SK-N-SH (cell line): ENCODE data around the gene AKT2.

ENCODE experiments used
- EZH2phosphoT487 ChIP-seq: fragments of 200-600 bp; sonication (generic); IDR thresholded peaks from 2 replicates; pipeline ENCODE4 v1.6.1; 2017; ENCODE audit warnings: low read depth, mixed run types, mild to moderate bottlenecking, antibody characterized with exemption, moderate library complexity, borderline replicate concordance
- MXI1 ChIP-seq: IDR thresholded peaks from 2 replicates; pipeline ENCODE4 v1.6.1; 2012; ENCODE audit warnings: mild to moderate bottlenecking, low read depth, low read length, improper control_type of control experiment
- POLR2AphosphoS5 ChIP-seq: IDR thresholded peaks from 2 replicates; pipeline ENCODE4 v1.6.1; 2012; ENCODE audit warnings: low read depth, low read length
- RAD21 ChIP-seq: IDR thresholded peaks from 2 replicates; pipeline ENCODE4 v1.6.1; 2012; ENCODE audit warnings: mild to moderate bottlenecking, low read length
- SMC3 ChIP-seq: IDR thresholded peaks from 2 replicates; pipeline ENCODE4 v1.6.1; 2012; ENCODE audit warnings: low read depth, low read length, improper control_type of control experiment
- YY1 ChIP-seq: IDR thresholded peaks from 2 replicates; pipeline ENCODE4 v1.4.0; 2012; ENCODE audit warnings: low read depth, mild to moderate bottlenecking
- TF ChIP-seq, protein P1 (sequence below): fragments of 200-600 bp; sonication (generic); IDR thresholded peaks from 2 replicates; pipeline ENCODE4 v1.6.1; 2017; ENCODE audit warnings: antibody characterized with exemption, mild to moderate bottlenecking, moderate library complexity
- TF ChIP-seq, protein P2 (sequence below): fragments of 150-350 bp; IDR thresholded peaks from 2 replicates; pipeline ENCODE4 v1.6.1; 2016; ENCODE audit warnings: mild to moderate bottlenecking, low read depth, low read length

DNA sequence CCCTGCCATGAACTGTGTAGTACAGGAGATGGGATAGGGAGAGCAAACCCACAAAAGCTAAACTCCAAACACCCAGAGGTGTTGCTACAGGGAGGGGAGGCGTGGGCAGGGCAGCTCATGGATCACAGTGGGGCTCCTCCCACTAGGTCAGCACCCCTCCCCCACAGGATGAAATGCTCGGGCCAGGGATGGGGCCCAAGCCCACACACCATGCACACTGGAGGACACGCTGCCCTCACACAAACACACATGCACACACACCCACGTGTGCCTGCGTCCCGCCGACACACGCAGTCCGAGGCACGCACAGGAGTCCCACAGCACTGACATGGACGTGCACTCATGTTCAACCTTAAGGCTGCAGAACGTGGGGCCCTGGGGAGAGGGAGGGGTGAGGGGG lies 52.7 kb downstream of the AKT2 start:
- TF ChIP-seq, protein P1, sequence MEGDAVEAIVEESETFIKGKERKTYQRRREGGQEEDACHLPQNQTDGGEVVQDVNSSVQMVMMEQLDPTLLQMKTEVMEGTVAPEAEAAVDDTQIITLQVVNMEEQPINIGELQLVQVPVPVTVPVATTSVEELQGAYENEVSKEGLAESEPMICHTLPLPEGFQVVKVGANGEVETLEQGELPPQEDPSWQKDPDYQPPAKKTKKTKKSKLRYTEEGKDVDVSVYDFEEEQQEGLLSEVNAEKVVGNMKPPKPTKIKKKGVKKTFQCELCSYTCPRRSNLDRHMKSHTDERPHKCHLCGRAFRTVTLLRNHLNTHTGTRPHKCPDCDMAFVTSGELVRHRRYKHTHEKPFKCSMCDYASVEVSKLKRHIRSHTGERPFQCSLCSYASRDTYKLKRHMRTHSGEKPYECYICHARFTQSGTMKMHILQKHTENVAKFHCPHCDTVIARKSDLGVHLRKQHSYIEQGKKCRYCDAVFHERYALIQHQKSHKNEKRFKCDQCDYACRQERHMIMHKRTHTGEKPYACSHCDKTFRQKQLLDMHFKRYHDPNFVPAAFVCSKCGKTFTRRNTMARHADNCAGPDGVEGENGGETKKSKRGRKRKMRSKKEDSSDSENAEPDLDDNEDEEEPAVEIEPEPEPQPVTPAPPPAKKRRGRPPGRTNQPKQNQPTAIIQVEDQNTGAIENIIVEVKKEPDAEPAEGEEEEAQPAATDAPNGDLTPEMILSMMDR, result no peak
- TF ChIP-seq, protein P2, sequence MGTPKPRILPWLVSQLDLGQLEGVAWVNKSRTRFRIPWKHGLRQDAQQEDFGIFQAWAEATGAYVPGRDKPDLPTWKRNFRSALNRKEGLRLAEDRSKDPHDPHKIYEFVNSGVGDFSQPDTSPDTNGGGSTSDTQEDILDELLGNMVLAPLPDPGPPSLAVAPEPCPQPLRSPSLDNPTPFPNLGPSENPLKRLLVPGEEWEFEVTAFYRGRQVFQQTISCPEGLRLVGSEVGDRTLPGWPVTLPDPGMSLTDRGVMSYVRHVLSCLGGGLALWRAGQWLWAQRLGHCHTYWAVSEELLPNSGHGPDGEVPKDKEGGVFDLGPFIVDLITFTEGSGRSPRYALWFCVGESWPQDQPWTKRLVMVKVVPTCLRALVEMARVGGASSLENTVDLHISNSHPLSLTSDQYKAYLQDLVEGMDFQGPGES, result no peak
- TF ChIP-seq POLR2AphosphoS5 (no peak), YY1 (no peak), EZH2phosphoT487 (no peak), SMC3 (no peak), RAD21 (no peak), MXI1 (no peak)
